BJ (cell line): Measurements from ENCODE around the gene ASTN1. TPM values are rescaled to one million over a fixed set of nuclear protein-coding genes. Genes with fewer than 3 reads are reported as not detected.

Experiments used
- CTCF ChIA-PET: fragments of 350-600 bp; formaldehyde crosslinking; extraction: SDS; loops from one replicate; lab custom pipeline; 2021; ENCODE audit warnings: antibody characterized with exemption, inconsistent platforms; lab: Yijun Ruan, JAX
- POLR2A ChIA-PET: fragments of 300-600 bp; sonication (Branson Sonifier 250); formaldehyde crosslinking; extraction: SDS; loops from one replicate; lab custom pipeline; 2021; ENCODE audit warnings: antibody characterized with exemption; lab: Charles Lee
- DNase-seq: peaks from one replicate; pipeline ENCODE4 v3.0.0-alpha.2; 2011; ENCODE audit warnings: low read depth
- H3K27me3 ChIP-seq: 2 replicates; pipeline ENCODE4 v1.6.0; 2011; ENCODE audit warnings: low read length; ENCODE audit not compliant: control insufficient read depth, insufficient read depth
- H3K36me3 ChIP-seq: 2 replicates; pipeline ENCODE4 v1.5.1; 2011; ENCODE audit warnings: low read length; ENCODE audit not compliant: control insufficient read depth, insufficient read depth
- H3K4me3 ChIP-seq: 2 replicates; pipeline ENCODE4 v1.5.1; 2011; ENCODE audit warnings: low read depth, mild to moderate bottlenecking, control low read depth, low read length
- polyA plus RNA-seq: library from polyadenylated mRNA; depleted of rRNA; stranded (reverse); fragments of >200 nt; gene quantifications from 2 replicates; pipeline ENCODE4 v1.2.3, GENCODE V29; 2011
- TF ChIP-seq, protein P1 (sequence below): IDR thresholded peaks from 2 replicates; pipeline ENCODE4 v1.5.1; 2011; ENCODE audit warnings: low read depth, mild to moderate bottlenecking, control low read depth, inconsistent platforms, low read length, moderate library complexity; ENCODE audit not compliant: insufficient read depth

ASTN1 gene
- polyA plus RNA-seq, 1 experiment, result 0.09 TPM

DNA sequence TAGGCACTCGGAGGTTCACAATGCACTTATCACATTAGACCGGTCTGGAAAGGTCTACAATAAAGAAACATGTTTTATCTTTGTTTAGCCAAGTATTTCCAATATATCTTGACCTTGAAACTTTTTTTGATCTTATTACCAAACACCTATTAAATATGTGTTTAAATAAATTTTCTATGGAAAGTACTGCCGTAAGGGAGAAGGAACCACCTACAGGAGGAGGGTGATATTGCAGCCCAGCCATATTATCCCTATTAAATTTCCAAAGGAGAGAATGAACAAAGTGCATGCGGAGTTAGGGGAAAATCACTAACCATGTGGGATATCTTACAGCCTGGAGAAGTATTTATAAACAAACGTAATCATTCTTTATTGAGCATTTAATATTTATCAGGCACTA, 20.7 kb upstream of the ASTN1 start:
- H3K36me3 ChIP-seq, result no peaks in the 10 kb centered on the region
- H3K4me3 ChIP-seq, result no peak overlapping the region
- TF ChIP-seq, protein P1, sequence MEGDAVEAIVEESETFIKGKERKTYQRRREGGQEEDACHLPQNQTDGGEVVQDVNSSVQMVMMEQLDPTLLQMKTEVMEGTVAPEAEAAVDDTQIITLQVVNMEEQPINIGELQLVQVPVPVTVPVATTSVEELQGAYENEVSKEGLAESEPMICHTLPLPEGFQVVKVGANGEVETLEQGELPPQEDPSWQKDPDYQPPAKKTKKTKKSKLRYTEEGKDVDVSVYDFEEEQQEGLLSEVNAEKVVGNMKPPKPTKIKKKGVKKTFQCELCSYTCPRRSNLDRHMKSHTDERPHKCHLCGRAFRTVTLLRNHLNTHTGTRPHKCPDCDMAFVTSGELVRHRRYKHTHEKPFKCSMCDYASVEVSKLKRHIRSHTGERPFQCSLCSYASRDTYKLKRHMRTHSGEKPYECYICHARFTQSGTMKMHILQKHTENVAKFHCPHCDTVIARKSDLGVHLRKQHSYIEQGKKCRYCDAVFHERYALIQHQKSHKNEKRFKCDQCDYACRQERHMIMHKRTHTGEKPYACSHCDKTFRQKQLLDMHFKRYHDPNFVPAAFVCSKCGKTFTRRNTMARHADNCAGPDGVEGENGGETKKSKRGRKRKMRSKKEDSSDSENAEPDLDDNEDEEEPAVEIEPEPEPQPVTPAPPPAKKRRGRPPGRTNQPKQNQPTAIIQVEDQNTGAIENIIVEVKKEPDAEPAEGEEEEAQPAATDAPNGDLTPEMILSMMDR, result peak; percentile 58
- ChIA-PET CTCF (interaction anchor here (1.5 kb wide), 1 partner anchor 162 kb away, joined by 4 read pairs; no protein-coding TSS in a partner anchor), POLR2A (no interaction called here)
- no peak for DNase-seq
- H3K27me3 ChIP-seq, result peaks cover 7% of the 10 kb centered on the region; the same call in 1 of the 2 replicates

- CTCF ChIA-PET, result interaction anchor here (0.6 to 3.6 kb wide), 4 partner anchors 14 to 287 kb away, joined by 3 to 71 read pairs (median 5); partner anchors contain the start of gene BRINP2
- Histone ChIP-seq H3K4me3 (no peak overlapping the region), H3K36me3 (no peaks in the 10 kb centered on the region), H3K27me3 (peaks cover 13% of the 10 kb centered on the region; the same call in 1 of the 2 replicates)
- POLR2A ChIA-PET, result no interaction called here
- DNase-seq, result no peak
- TF ChIP-seq, protein P1, result no peak
These were observed 19.3 kb upstream of the ASTN1 start for GRCh38 chr1:177183836-177184235.

GRCh38 chr1:177181631-177182291, 17.2 kb upstream of the ASTN1 start:
- Histone ChIP-seq H3K36me3 (no peaks in the 10 kb centered on the region), H3K27me3 (peaks cover 13% of the 10 kb centered on the region), H3K4me3 (peak overlapping the region; percentile 26)
- ChIA-PET POLR2A (interaction anchor here (0.6 kb wide), 1 partner anchor 287 kb away, joined by 3 read pairs; no protein-coding TSS in a partner anchor), CTCF (interaction anchor here (0.6 to 3.6 kb wide), 49 partner anchors 10 to 823 kb away, joined by 3 to 71 read pairs (median 4); partner anchors contain the start of gene BRINP2)
- TF ChIP-seq, protein P1, result peak; percentile 92
- DNase-seq, result no peak

GRCh38 chr1:177181280-177181630, 16.7 kb upstream of the ASTN1 start:
- Histone ChIP-seq H3K36me3 (no peaks in the 10 kb centered on the region), H3K4me3 (no peak overlapping the region), H3K27me3 (peaks cover 13% of the 10 kb centered on the region)
- no peak for DNase-seq
- TF ChIP-seq, protein P1, result no peak
- POLR2A ChIA-PET, result no interaction called here
- CTCF ChIA-PET, result interaction anchor here (0.6 to 3.6 kb wide), 30 partner anchors 10 to 765 kb away, joined by 3 to 71 read pairs (median 4); partner anchors contain the start of gene BRINP2

DNA sequence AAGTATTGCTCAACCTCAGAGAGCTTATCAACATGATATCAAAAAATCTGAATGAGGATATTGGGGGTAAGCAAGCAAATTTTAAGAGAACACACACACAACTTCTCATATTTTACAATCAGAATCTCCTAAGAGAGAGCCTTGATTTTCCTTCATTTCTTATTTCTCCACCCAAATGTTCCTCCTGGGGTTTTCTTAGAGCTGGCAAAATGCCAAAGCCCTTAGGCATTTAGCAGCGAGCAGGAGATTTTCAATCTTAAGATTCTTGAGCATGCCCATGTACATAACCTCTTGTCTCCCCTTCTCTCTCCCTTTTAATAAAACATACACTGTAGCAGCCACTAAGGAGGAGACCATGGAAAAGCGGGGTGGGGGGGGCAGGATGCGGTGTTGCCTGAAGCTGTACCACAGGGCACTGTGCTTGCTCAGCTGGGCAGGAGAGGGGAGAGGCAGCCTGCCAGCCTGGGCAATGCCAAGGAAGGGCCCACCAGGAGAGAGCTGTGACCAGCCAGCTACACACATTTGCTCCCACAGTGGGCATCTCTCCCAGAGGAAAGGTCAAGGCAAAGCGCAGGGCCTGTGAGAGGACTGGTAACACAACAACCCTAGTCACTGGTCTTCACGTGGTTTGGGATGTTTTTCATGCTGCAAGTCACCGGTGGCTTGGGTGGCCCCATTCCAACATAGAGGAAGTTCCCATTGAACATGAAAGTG, 10.6 kb upstream of the ASTN1 start:
- peaks cover 34% of the 10 kb centered on the region for H3K27me3 ChIP-seq
- DNase-seq, result no peak
- ChIA-PET POLR2A (no interaction called here), CTCF (interaction anchor here (1.0 kb wide), 1 partner anchor 277 kb away, joined by 3 read pairs; no protein-coding TSS in a partner anchor)
- TF ChIP-seq, protein P1, result no peak
- H3K4me3 ChIP-seq, result no peak overlapping the region
- H3K36me3 ChIP-seq, result no peaks in the 10 kb centered on the region
